Central memory CD4-positive, alpha-beta T cell (primary cell): Measurements from ENCODE around the gene QRSL1.
"Not testable (repeated sequence)": the region's sequence is repeated elsewhere in the genome, so short reads cannot be mapped to it uniquely, and the experiment has no call there.

Experiments used
- DNase-seq: peaks from one replicate; pipeline ENCODE4 v3.0.0; 2022

QRSL1 gene

GRCh38 chr6:106623039-106623438 lies 6.3 kb upstream of the QRSL1 start:
- DNase-seq, result no peak

GRCh38 chr6:106626485-106626884 lies 2.9 kb upstream of the QRSL1 start:
- no peak for DNase-seq

GRCh38 chr6:106627760-106628159 lies 1.6 kb upstream of the QRSL1 start:
- not testable (repeated sequence) for DNase-seq

- no peak for DNase-seq
These were observed 698 bp upstream of the QRSL1 start for GRCh38 chr6:106628658-106629102.

GRCh38 chr6:106629859-106630163 lies 433 bp downstream of the QRSL1 start:
- DNase-seq, result no peak

GRCh38 chr6:106630366-106630765 lies 988 bp downstream of the QRSL1 start:
- DNase-seq, result no peak

- no peak for DNase-seq
These were observed 2.0 kb downstream of the QRSL1 start for GRCh38 chr6:106631346-106631745.

GRCh38 chr6:106634565-106634964 lies 5.2 kb downstream of the QRSL1 start:
- DNase-seq, result no peak

- DNase-seq, result no peak
These were observed 7.8 kb downstream of the QRSL1 start for GRCh38 chr6:106637051-106637716.

- DNase-seq, result no peak
These were observed 8.5 kb downstream of the QRSL1 start for GRCh38 chr6:106637717-106638341.

GRCh38 chr6:106639812-106640211 lies 10.4 kb downstream of the QRSL1 start:
- DNase-seq, result no peak

GRCh38 chr6:106642476-106642875 lies 13.1 kb downstream of the QRSL1 start:
- no peak for DNase-seq

GRCh38 chr6:106643061-106643460 lies 13.7 kb downstream of the QRSL1 start:
- no peak for DNase-seq

- no peak for DNase-seq
These were observed 19.4 kb downstream of the QRSL1 start for GRCh38 chr6:106648651-106649308.

GRCh38 chr6:106658469-106658868 lies 29.1 kb downstream of the QRSL1 start:
- DNase-seq, result no peak

- no peak for DNase-seq
These were observed 30.5 kb downstream of the QRSL1 start for GRCh38 chr6:106659859-106660258.

- no peak for DNase-seq
These were observed 33.1 kb downstream of the QRSL1 start for GRCh38 chr6:106662458-106662857.

GRCh38 chr6:106666282-106667021 lies 37.1 kb downstream of the QRSL1 start:
- DNase-seq, result no peak

GRCh38 chr6:106667022-106667402 lies 37.6 kb downstream of the QRSL1 start:
- DNase-seq, result no peak

GRCh38 chr6:106670236-106670635 lies 40.9 kb downstream of the QRSL1 start:
- no peak for DNase-seq

GRCh38 chr6:106671651-106672050 lies 42.3 kb downstream of the QRSL1 start:
- DNase-seq, result no peak

GRCh38 chr6:106674541-106675229 lies 45.3 kb downstream of the QRSL1 start:
- no peak for DNase-seq

GRCh38 chr6:106677282-106677681 lies 47.9 kb downstream of the QRSL1 start:
- no peak for DNase-seq
